Sigmoid colon (tissue), 7 donors: ENCODE results near the gene SCAANT1. TPM values are rescaled to one million over a fixed set of nuclear protein-coding genes. Genes with fewer than 3 reads are reported as not detected.

Source experiments
- DNase-seq: peaks from one replicate; pipeline ENCODE4 v3.0.0-alpha.2; 2019
- H3K27ac ChIP-seq, 4 donors: fragments of 200-600 bp; sonication (generic); one replicate each; pipeline ENCODE4 v1.5.1; 2016 to 2019; ENCODE audit warnings: mild to moderate bottlenecking in 1 of 4
- H3K27me3 ChIP-seq, 3 donors: fragments of 200-600 bp; sonication (generic); one replicate each; pipeline ENCODE4 v1.5.1; 2019; ENCODE audit warnings: mild to moderate bottlenecking in 1 of 3
- H3K36me3 ChIP-seq, 4 donors: fragments of 200-600 bp; sonication (generic); one replicate each; pipeline ENCODE4 v1.5.1; 2016 to 2019
- H3K4me1 ChIP-seq, 4 donors: fragments of 200-600 bp; sonication (generic); one replicate each; pipeline ENCODE4 v1.5.1; 2017 to 2019
- H3K4me3 ChIP-seq, 4 donors: fragments of 200-600 bp; sonication (generic); one replicate each; pipeline ENCODE4 v1.5.1; 2017 to 2019; ENCODE audit warnings: mild to moderate bottlenecking in 2 of 4, moderate library complexity in 1 of 4
- H3K9me3 ChIP-seq, 4 donors: fragments of 200-600 bp in 3 of 4; sonication (generic) in 3 of 4; one replicate each; pipeline versions ENCODE4 v1.5.1 to v1.6.1; 2013 to 2019
- CTCF ChIP-seq, 4 experiments: fragments of 450-650 bp in 3 of 4; fragments of 200-600 bp in 1 of 4; IDR thresholded peaks; one replicate each; pipeline ENCODE4 v1.5.1; 2016 to 2019; ENCODE audit warnings: antibody characterized with exemption in 4 of 4, mild to moderate bottlenecking in 3 of 4, moderate library complexity in 2 of 4
- EP300 ChIP-seq, 4 donors: sonication (generic); formaldehyde crosslinking; IDR thresholded peaks; one replicate each; pipeline ENCODE4 v1.6.1; 2017; ENCODE audit warnings: antibody characterized with exemption in 4 of 4
- POLR2A ChIP-seq, 2 donors: fragments of 450-650 bp; IDR thresholded peaks; one replicate each; pipeline ENCODE4 v1.6.1; 2016; ENCODE audit warnings: antibody characterized with exemption in 2 of 2, mild to moderate bottlenecking in 2 of 2, moderate library complexity in 2 of 2
- POLR2AphosphoS5 ChIP-seq, 4 donors: sonication (generic); formaldehyde crosslinking; IDR thresholded peaks; one replicate each; pipeline ENCODE4 v1.6.1; 2017; ENCODE audit warnings: antibody characterized with exemption in 4 of 4
- WGBS, 2 donors: extraction: QIAGEN DNeasy Blood & Tissue Kit; methylation state at CpG; one replicate each; pipeline ENCODE4 v1.1.7; 2013; 5-methylcytosine and 5-hydroxymethylcytosine counted together
- intact Hi-C: fragments of 100-400 bp; cut with DNase I; formaldehyde crosslinking; loops from one replicate; pipeline ENCODE4 v1.15.1; 2023
- polyA plus RNA-seq, 3 donors: library from polyadenylated mRNA; stranded (reverse); fragments of 200-250 nt; gene quantifications; one replicate each; pipeline ENCODE4 v1.2.3, GENCODE V29; 2013
- small RNA-seq, 3 donors: library from RNA; depleted of rRNA; stranded (forward); fragments of <200 nt; gene quantifications; one replicate each; pipeline ENCODE3, GENCODE V24; 2016
- total RNA-seq, 4 donors: library from RNA; depleted of rRNA; stranded (reverse); fragments of >200 nt; gene quantifications; one replicate each; pipeline ENCODE4 v1.1.0, GENCODE V29; 2016
- donor health status: healthy with polysubstance abuse.
- donor health status: Bipolar disorder and iron deficiency.
- donor health status: healthy.

The SCAANT1 gene
- total and polyA plus RNA-seq, 7 donors: not detected

GRCh38 chr3:63864008-63864964 lies 47.9 kb downstream of the SCAANT1 start:
- Histone ChIP-seq H3K27me3 (no peaks in the 10 kb centered on the region), H3K27ac (peak overlapping the region; percentile 84 to 95 (median 94)), H3K9me3 (no peaks in the 10 kb centered on the region), H3K4me1 (peaks cover 0 to 30% (median 23%) of the 10 kb centered on the region in 4 donors), H3K36me3 (no peaks in the 10 kb centered on the region), H3K4me3 (peak overlapping the region; percentile 91 to 99 (median 97))
- DNase-seq: no peak
- intact Hi-C loops: loop anchor here (1.0 to 5.0 kb wide), 3 partner anchors 47 to 133 kb away; no protein-coding TSS in a partner anchor
- 0 to 1% methylated on average over 93 of the region's 93 CpGs for WGBS, 2 donors
- TF ChIP-seq CTCF (IDR thresholded peaks at IDR 0.05) (no peak), POLR2AphosphoS5 (IDR thresholded peaks at IDR 0.05) (no peak), EP300 (IDR thresholded peaks at IDR 0.05) (no peak), POLR2A (IDR thresholded peaks at IDR 0.05) (no peak)

GRCh38 chr3:63863150-63864007 lies 48.8 kb downstream of the SCAANT1 start, which contains the start of the genes ATXN7 and THOC7:
TSS of gene ATXN7 (plus strand) at chr3:63863867. CDS start at chr3:63912599, 48,732 bp downstream.
TSS of gene THOC7 (minus strand) at chr3:63863805. CDS start at chr3:63863790, 15 bp downstream.
- intact Hi-C loops: loop anchor here (1.0 to 5.0 kb wide), 3 partner anchors 48 to 134 kb away; no protein-coding TSS in a partner anchor
- H3K4me3 ChIP-seq: peak within 1 kb of the TSS; percentile 95 to 99 (median 98)
- 0 to 1% methylated on average over 98 of the region's 98 CpGs for WGBS, 2 donors
- H3K27ac ChIP-seq: peak within 1 kb of the TSS; percentile 84 to 95 (median 94)
- peak; percentile 83 for DNase-seq
- peaks cover 0 to 33% (median 25%) of the 10 kb centered on the region in 4 donors for H3K4me1 ChIP-seq
- no peaks in the 10 kb centered on the region for H3K36me3 ChIP-seq
- H3K27me3 ChIP-seq: no peaks in the 10 kb centered on the region
- TF ChIP-seq POLR2A (IDR thresholded peaks at IDR 0.05) (no peak), EP300 (IDR thresholded peaks at IDR 0.05) (no peak), POLR2AphosphoS5 (IDR thresholded peaks at IDR 0.05) (peak in 1 of 4 donors; percentile 4)
- no peaks in the 10 kb centered on the region for H3K9me3 ChIP-seq

- intact Hi-C loops: loop anchor here (5.0 kb wide), 2 partner anchors 105 to 135 kb away; no protein-coding TSS in a partner anchor
- Histone ChIP-seq H3K4me1 (peaks cover 0 to 33% (median 26%) of the 10 kb centered on the region in 4 donors), H3K27me3 (no peaks in the 10 kb centered on the region), H3K36me3 (no peaks in the 10 kb centered on the region), H3K9me3 (no peaks in the 10 kb centered on the region), H3K27ac (peak overlapping the region; percentile 84 to 94 (median 87)), H3K4me3 (peak overlapping the region; percentile 95 to 99 (median 98))
- TF ChIP-seq EP300 (IDR thresholded peaks at IDR 0.05) (no peak), CTCF (IDR thresholded peaks at IDR 0.05) (no peak), POLR2AphosphoS5 (IDR thresholded peaks at IDR 0.05) (no peak), POLR2A (IDR thresholded peaks at IDR 0.05) (no peak)
- no peak for DNase-seq
- WGBS, 2 donors: 10 to 24% methylated on average over 5 of the region's 5 CpGs
Measured at GRCh38 chr3:63862804-63863149, 49.4 kb downstream of the SCAANT1 start.

Small RNAs within 50 kb of the gene (small RNA-seq; reads per million reads assigned to genes)
- 0 to 0.22 (median 0) reads per million in 3 donors for gene SCAANT1

Other genes with a start within 250 kb of the SCAANT1 start
- gene C3orf49, start 93.1 kb downstream of the SCAANT1 start, total RNA-seq: not detected
- not detected for gene C3orf49, start 93.1 kb downstream of the SCAANT1 start, polyA plus RNA-seq
- gene THOC7, start 48.6 kb downstream of the SCAANT1 start, total RNA-seq: 100 to 1,000 TPM in 3 of 4 donors, 10 to 100 TPM in 1; 76.6 to 129 (median 115) TPM
- 100 to 1,000 TPM in 2 of 3 donors, 10 to 100 TPM in 1; 59.7 to 113 (median 109) TPM for gene THOC7, start 48.6 kb downstream of the SCAANT1 start, polyA plus RNA-seq
- 10 to 100 TPM; 17.8 to 32.7 (median 27.3) TPM for gene ATXN7, start 48.5 kb downstream of the SCAANT1 start, total RNA-seq
- gene ATXN7, start 48.5 kb downstream of the SCAANT1 start, polyA plus RNA-seq: 10 to 100 TPM in 1 of 3 donors, 1 to 10 TPM in 2; 2.1 to 12.7 (median 4.8) TPM
- gene PSMD6, start 111.1 kb upstream of the SCAANT1 start, total RNA-seq: 10 to 100 TPM; 60.6 to 71.7 (median 66.4) TPM
- gene PSMD6, start 111.1 kb upstream of the SCAANT1 start, polyA plus RNA-seq: 10 to 100 TPM; 49.2 to 61.9 (median 56.9) TPM